Activated T-helper 1 cell treated with anti-CD3 and anti-CD28 coated beads, Interleukin-12 subunit alpha, Interleukin-12 subunit beta, Interleukin-2, Interleukin-4 antibody, amounts not matched to agents 30 ng/mL and 10 ng/mL and 1 ng/mL, durations not matched to agents 14 hours and 24 hours and 36 hours (primary cell): ENCODE measurements around the gene TTC23. TPM values are rescaled to one million over a fixed set of nuclear protein-coding genes. Genes with fewer than 3 reads are reported as not detected.
"Not testable (repeated sequence)": the region's sequence is repeated elsewhere in the genome, so short reads cannot be mapped to it uniquely, and the experiment has no call there.

Source experiments
- DNase-seq: peaks from one replicate; pipeline ENCODE4 v3.0.0; 2021; ENCODE audit warnings: low spot score
- H3K27ac Mint-ChIP-seq: one replicate; pipeline ENCODE4 v1.8.0; 2021; ENCODE audit warnings: mild to moderate bottlenecking, mixed read lengths
- H3K27me3 Mint-ChIP-seq: one replicate; pipeline ENCODE4 v1.8.0; 2022; ENCODE audit warnings: mild to moderate bottlenecking, moderate library complexity, mixed read lengths; ENCODE audit not compliant: insufficient read depth
- H3K36me3 Mint-ChIP-seq: one replicate; pipeline ENCODE4 v1.8.0; 2021; ENCODE audit warnings: low read depth, mixed read lengths
- H3K4me1 Mint-ChIP-seq: one replicate; pipeline ENCODE4 v1.8.0; 2021; ENCODE audit warnings: low read depth, mixed read lengths
- H3K4me3 Mint-ChIP-seq: one replicate; pipeline ENCODE4 v1.8.0; 2021; ENCODE audit warnings: mild to moderate bottlenecking, moderate library complexity, mixed read lengths
- H3K9me3 Mint-ChIP-seq: one replicate; pipeline ENCODE4 v1.8.0; 2021; ENCODE audit warnings: mixed read lengths
- intact Hi-C: fragments of 100-400 bp; cut with micrococcal nuclease; formaldehyde crosslinking; loops from one replicate; pipeline ENCODE4 v1.15.1; 2024
- total RNA-seq: library from RNA; stranded (reverse); gene quantifications from 2 replicates; pipeline ENCODE4 v1.2.3, GENCODE V29; 2022

TTC23 gene
- total RNA-seq, 1 donor from 2014 or later: 5.0 TPM

GRCh38 chr15:99121691-99122410, 127.5 kb downstream of the TTC23 start:
- Mint-ChIP-seq H3K36me3 (no peaks in the 10 kb centered on the region), H3K9me3 (no peaks in the 10 kb centered on the region), H3K4me1 (no peaks in the 10 kb centered on the region), H3K4me3 (no peak overlapping the region), H3K27me3 (no peaks in the 10 kb centered on the region), H3K27ac (no peak overlapping the region)
- intact Hi-C loops: no loop called here
- no peak for DNase-seq

DNA sequence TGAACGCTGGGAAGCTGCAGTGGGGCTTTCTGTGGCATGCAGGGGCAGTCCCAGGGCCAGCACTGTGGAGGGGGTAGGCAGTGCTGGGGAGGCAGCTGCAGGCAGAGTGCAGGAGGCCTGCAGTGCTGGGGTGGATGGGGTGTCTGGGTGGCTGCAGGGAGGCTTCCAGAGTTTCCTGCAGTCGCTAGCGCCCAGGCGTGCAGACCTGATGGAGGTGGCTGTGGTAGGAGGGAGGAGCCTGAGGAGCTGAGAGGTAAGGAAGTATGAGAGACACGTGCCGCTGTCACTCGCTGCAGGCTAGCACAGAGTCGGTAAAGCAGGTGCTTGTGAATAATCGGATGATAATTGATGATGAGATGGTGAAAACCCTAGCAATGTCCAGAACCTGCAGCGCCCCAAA, 128.2 kb downstream of the TTC23 start:
- no peaks in the 10 kb centered on the region for H3K4me1 Mint-ChIP-seq
- no peak for DNase-seq

DNA sequence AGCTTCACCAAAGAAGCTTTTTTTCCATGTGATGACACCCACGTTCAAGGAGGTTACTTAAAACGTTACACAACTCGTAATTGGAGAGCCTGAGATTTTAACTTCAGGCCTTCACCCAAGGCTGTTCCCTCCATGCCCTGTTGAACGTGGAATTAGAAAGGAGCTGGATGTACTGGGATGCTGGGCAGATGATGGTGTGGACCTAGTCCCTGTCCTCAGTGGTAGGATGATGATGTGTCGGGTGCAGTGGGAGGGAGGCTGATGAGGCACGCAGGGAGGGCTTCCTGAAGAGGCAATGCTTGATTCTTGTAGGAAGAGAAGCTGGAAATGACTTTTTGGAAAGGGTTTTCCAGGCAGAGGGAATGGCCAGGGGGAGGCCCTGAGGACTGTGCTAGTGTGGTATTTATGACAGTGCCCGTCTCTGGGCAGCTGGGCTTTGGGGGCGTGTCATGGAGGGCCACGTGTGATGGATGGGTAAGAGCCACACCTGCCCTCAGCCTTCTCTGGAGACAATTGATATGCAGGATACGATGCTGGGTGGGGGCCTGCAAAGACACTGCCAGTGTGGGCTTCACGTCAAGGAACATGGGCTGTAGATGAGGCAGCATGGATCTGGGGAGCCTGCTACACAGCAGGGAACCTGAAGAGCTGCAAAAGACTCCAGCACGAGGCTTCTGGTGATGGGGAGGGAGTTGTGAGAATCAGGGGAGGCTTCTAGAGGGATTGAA, 129.2 kb downstream of the TTC23 start:
- Mint-ChIP-seq H3K9me3 (no peaks in the 10 kb centered on the region), H3K27me3 (no peaks in the 10 kb centered on the region), H3K27ac (no peak overlapping the region), H3K4me1 (no peaks in the 10 kb centered on the region), H3K36me3 (no peaks in the 10 kb centered on the region), H3K4me3 (no peak overlapping the region)
- no peak for DNase-seq
- intact Hi-C loops: no loop called here

More for the DNA sequence above, 128.2 kb downstream of the TTC23 start:
- H3K27me3 Mint-ChIP-seq: no peaks in the 10 kb centered on the region
- H3K27ac Mint-ChIP-seq: no peak overlapping the region
- no peaks in the 10 kb centered on the region for H3K36me3 Mint-ChIP-seq
- H3K9me3 Mint-ChIP-seq: no peaks in the 10 kb centered on the region
- H3K4me3 Mint-ChIP-seq: no peak overlapping the region
- intact Hi-C loops: no loop called here

DNA sequence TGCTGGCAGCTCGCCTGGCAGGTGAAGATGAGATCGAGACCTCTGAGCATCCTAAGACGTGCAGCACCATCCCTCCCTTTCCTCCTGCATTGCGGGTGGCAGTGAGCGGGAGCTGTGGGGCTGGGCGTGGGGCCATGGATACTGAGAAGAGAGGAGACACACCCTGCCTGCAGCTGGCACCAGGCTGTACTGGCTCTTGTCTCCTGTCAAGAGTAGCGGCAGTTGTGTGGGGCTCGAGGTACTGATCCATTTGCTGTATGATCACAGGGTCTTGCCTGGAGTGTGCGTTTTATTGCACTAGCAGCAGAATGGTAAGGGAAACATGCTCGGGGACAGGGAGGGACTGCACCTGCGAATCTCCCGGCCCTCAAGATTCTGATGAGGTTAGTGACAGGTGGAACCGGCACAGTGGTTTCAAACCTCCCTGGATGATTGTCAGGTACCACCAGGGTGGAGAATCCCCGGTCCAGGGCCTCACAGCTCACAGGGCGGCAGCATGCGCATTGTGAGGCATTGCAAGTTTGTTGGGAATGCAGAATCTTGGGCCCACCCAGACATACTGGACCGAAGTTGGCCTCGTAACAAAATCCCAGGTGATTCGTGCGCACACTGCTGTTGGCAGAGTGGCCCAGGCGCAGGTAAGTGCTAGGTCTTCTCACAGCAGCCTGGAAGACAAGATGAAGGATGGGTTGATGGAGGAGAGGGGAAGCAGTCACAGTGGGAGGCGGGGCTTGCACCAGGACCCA, 130.4 kb downstream of the TTC23 start:
- no peak overlapping the region for H3K4me3 Mint-ChIP-seq
- no peaks in the 10 kb centered on the region for H3K27me3 Mint-ChIP-seq
- H3K4me1 Mint-ChIP-seq: no peaks in the 10 kb centered on the region
- intact Hi-C loops: no loop called here
- no peaks in the 10 kb centered on the region for H3K36me3 Mint-ChIP-seq
- DNase-seq: no peak
- H3K9me3 Mint-ChIP-seq: no peaks in the 10 kb centered on the region
- H3K27ac Mint-ChIP-seq: no peak overlapping the region

- Mint-ChIP-seq H3K36me3 (no peaks in the 10 kb centered on the region), H3K9me3 (no peaks in the 10 kb centered on the region), H3K4me1 (no peaks in the 10 kb centered on the region), H3K27ac (no peak overlapping the region), H3K4me3 (no peak overlapping the region), H3K27me3 (no peaks in the 10 kb centered on the region)
- intact Hi-C loops: no loop called here
- DNase-seq: no peak
Observed at GRCh38 chr15:99118258-99118632, 131.1 kb downstream of the TTC23 start.

DNA sequence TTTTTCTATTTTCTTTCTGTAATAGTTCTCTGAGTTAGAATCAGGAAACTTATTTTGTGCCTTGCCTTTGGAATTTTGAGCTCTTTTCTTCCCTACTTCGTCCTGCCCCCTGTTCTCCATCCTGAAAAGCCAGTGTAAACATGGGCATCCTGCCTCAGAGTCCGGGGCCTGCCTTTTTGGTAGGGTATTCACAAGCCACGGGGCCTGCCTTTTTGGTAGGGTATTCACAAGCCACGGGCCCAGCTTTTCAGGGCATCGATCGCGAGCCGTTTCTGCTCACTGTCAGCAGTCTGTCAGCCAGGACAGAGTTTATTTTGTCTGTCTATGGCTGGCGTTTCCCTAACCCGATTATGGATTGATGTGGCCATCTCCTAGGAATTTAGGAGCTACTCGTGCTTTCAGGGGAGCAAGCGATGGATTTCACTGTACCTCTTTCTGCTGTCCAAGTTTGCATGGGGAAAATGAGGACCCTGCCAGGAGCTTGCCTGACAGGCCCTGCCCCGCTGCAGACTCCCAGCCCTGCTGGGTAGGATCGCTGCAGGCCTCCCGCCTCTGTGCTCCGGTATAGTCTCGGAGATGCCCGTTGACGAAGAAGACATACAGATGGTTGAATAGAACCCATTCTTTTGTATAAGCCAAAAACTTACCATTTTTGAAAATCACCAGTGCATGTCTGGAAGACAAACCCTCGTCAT, 131.7 kb downstream of the TTC23 start:
- no peak overlapping the region for H3K27ac Mint-ChIP-seq
- no peaks in the 10 kb centered on the region for H3K4me1 Mint-ChIP-seq
- no peak overlapping the region for H3K4me3 Mint-ChIP-seq
- intact Hi-C loops: no loop called here
- H3K27me3 Mint-ChIP-seq: peaks cover 2% of the 10 kb centered on the region
- no peaks in the 10 kb centered on the region for H3K9me3 Mint-ChIP-seq
- H3K36me3 Mint-ChIP-seq: no peaks in the 10 kb centered on the region
- no peak for DNase-seq

DNA sequence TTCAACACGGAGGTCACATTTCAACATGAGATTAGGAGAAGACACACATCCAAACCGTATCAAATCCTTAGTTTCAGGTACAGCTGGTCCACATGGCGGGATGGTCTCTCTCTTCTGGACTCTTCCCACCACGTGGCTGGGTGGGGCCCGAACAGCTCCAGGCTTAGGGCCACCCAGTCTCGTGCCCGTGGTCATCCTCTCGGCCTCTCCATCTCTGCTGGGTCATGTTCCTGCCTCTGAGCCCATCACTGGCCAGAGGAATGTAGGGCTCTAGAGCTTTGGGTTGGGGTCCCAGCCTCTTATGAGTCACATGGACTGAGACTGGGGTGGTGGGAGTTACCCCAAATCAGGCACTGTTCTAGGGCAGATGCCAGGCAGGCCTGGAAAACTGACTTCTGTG, 132.3 kb downstream of the TTC23 start:
- DNase-seq: no peak

GRCh38 chr15:99115300-99116215, 133.8 kb downstream of the TTC23 start:
- no peaks in the 10 kb centered on the region for H3K4me1 Mint-ChIP-seq
- H3K9me3 Mint-ChIP-seq: no peaks in the 10 kb centered on the region
- no peak overlapping the region for H3K27ac Mint-ChIP-seq
- no peak overlapping the region for H3K4me3 Mint-ChIP-seq
- intact Hi-C loops: no loop called here
- peaks cover 4% of the 10 kb centered on the region for H3K27me3 Mint-ChIP-seq
- no peaks in the 10 kb centered on the region for H3K36me3 Mint-ChIP-seq
- no peak for DNase-seq

More for the DNA sequence above, 132.3 kb downstream of the TTC23 start:
- H3K9me3 Mint-ChIP-seq: no peaks in the 10 kb centered on the region
- peaks cover 3% of the 10 kb centered on the region for H3K27me3 Mint-ChIP-seq
- no peak overlapping the region for H3K4me3 Mint-ChIP-seq
- H3K4me1 Mint-ChIP-seq: no peaks in the 10 kb centered on the region
- no peak overlapping the region for H3K27ac Mint-ChIP-seq
- intact Hi-C loops: no loop called here
- no peaks in the 10 kb centered on the region for H3K36me3 Mint-ChIP-seq

DNA sequence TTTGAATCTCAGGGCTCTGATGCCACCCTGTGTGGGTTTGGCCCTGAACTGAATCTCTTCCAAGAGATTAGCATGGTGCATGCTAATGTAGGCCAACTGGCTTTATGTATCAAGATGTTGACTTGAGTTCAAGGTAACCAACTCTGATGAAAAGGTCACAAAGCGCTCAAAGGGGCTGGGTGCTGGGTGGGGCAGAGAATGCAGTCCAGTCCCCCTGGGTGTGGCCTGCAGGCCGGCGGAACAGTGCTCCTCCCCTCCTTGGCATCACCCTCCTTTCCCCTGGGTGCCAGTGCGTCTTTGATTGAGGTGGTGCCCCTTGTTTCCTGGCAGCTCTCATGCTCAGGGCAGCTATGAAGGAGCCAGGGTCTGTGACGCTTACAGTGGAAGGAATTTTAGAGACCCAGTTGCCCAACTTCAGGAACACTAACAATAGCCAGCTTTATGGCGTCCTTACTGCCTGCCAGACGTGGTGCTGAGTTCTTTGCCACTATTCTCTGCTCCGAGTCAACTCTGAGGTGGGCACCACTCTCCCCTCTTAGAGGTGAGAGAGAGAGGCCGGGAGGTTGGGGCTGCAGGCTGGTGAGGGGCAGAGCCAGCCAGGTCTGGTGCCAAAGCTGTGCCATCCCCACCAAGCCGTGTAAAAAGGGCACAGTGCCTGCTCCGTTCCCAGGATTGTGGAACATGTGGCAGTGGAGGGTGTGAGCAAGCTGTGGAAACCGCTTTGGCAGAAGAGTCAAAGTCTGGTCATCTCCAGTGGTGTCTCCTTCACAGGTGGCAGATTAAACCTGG, 134.7 kb downstream of the TTC23 start:
- H3K36me3 Mint-ChIP-seq: no peaks in the 10 kb centered on the region
- H3K9me3 Mint-ChIP-seq: no peaks in the 10 kb centered on the region
- no peak overlapping the region for H3K4me3 Mint-ChIP-seq
- intact Hi-C loops: no loop called here
- no peak overlapping the region for H3K27ac Mint-ChIP-seq
- DNase-seq: no peak
- no peaks in the 10 kb centered on the region for H3K4me1 Mint-ChIP-seq
- H3K27me3 Mint-ChIP-seq: peaks cover 6% of the 10 kb centered on the region

DNA sequence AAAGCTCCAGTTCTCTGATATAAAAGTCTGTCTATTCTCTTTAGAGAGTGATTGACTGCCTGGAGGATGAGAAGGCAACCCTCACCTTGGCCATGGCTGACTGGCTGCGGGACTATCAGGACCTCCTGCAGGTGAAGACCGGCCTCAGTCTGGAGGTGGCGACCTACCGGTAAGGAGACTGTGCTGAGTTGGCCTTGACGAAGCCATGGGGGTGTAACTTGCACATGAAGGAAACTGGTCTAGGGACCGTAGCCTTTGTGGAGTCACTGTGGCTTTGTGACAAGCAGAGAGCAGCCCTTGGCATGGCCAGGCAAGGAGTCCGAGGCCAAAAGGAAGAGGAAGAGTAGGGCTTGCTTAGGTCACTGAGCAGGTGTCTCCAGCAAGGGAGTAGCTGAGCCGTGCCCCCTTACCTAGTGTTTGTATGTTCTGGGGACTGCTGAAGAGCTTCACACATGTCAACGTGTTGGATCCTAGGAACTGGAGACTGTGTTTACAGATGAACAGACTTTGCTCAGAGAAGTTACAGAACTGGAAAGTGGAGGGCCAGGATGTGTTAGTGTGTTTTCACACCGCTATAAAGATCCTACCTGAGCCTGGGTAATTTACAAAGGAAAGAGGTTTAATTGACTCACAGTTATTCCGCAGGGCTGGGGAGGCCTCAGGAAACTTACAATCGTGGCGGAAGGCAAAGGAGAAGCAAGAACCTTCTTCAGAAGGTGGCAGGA, 135.7 kb downstream of the TTC23 start:
- Mint-ChIP-seq H3K36me3 (no peaks in the 10 kb centered on the region), H3K9me3 (no peaks in the 10 kb centered on the region), H3K4me3 (no peak overlapping the region), H3K27ac (no peak overlapping the region), H3K27me3 (peaks cover 7% of the 10 kb centered on the region), H3K4me1 (no peaks in the 10 kb centered on the region)
- no peak for DNase-seq
- intact Hi-C loops: no loop called here

- H3K27ac Mint-ChIP-seq, H3K4me1 Mint-ChIP-seq, DNase-seq, H3K36me3 Mint-ChIP-seq, H3K4me3 Mint-ChIP-seq, H3K9me3 Mint-ChIP-seq, intact Hi-C loops: not testable (repeated sequence)
- peaks cover 10% of the 10 kb centered on the region for H3K27me3 Mint-ChIP-seq
Observed at GRCh38 chr15:99111641-99112040, 137.7 kb downstream of the TTC23 start.
